HUES6 (cell line): ENCODE data around the gene TRMT44.
"Not testable (repeated sequence)": the region's sequence is repeated elsewhere in the genome, so short reads cannot be mapped to it uniquely, and the experiment has no call there.

ENCODE experiments used
- H3K27ac ChIP-seq: 2 replicates; pipeline ENCODE4 v1.7.0; 2013; ENCODE audit warnings: low read depth, mild to moderate bottlenecking, low read length, inconsistent platforms
- H3K27me3 ChIP-seq: 2 replicates; pipeline ENCODE4 v1.6.1; 2013; ENCODE audit warnings: low read length; ENCODE audit not compliant: control insufficient read depth, insufficient read depth
- H3K36me3 ChIP-seq: 2 replicates; pipeline ENCODE4 v1.6.1; 2013; ENCODE audit warnings: low read length; ENCODE audit not compliant: control insufficient read depth, insufficient read depth
- H3K4me1 ChIP-seq: 2 replicates; pipeline ENCODE4 v1.6.1; 2013; ENCODE audit warnings: low read length; ENCODE audit not compliant: control insufficient read depth, insufficient read depth
- H3K4me3 ChIP-seq: 2 replicates; pipeline ENCODE4 v1.5.1; 2013; ENCODE audit warnings: low read depth, low read length
- H3K9ac ChIP-seq: one replicate; pipeline ENCODE4 v1.6.1; 2013; ENCODE audit warnings: mild to moderate bottlenecking, low read length
- H3K9me3 ChIP-seq: 2 replicates; pipeline ENCODE4 v1.6.1; 2013; ENCODE audit warnings: low read depth, low read length; ENCODE audit not compliant: control insufficient read depth, insufficient read depth

The TRMT44 gene

GRCh38 chr4:8478801-8479744 is 38.5 kb downstream of the TRMT44 start:
- no peaks in the 10 kb centered on the region for H3K9me3 ChIP-seq
- H3K9ac ChIP-seq = no peak overlapping the region
- H3K4me1 ChIP-seq = peaks cover 22% of the 10 kb centered on the region; the same call in 1 of the 2 replicates
- H3K4me3 ChIP-seq = no peak overlapping the region
- peaks cover 22% of the 10 kb centered on the region for H3K36me3 ChIP-seq
- H3K27ac ChIP-seq = no peak overlapping the region
- no peaks in the 10 kb centered on the region for H3K27me3 ChIP-seq

DNA sequence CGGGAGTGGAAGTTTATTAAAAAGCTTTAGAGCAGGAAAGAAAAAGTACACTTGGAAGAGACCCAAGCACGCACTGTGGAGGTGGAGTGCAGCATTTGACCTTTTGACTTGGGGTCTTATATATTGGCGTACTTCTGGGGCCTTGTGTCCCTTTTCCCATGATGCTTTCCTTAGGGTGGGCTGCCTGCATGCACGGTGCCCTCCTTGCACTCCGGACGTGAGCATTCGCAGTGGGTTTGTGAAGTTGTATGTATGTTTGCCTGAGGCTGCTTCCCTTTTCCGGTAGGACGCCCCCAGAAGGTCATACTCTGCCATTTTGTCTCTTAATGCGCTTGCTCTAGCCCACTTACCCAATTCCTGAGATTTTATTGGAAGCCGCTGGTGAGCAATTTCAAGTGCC is 39.6 kb downstream of the TRMT44 start:
- no peak overlapping the region for H3K27ac ChIP-seq

DNA sequence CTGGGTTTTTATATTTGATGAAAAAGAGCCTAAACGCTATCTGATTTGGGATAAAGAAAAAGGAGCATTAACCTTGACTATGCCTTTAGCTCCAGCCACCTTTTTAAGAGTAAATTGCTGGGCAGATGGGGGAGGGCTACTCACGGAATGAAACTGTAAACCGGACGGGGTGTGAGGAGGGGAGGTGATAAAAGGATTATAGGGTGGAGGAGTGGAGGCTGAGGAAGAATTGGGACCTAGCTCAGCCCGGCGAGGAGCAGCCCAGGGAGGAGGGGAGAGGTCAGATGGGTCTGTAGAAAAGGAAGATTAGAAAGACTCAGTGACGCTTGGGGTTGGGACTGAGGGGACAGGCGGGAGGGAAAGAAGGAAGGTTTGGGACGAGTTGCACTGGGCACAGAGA is 46.1 kb downstream of the TRMT44 start:
- H3K9me3 ChIP-seq, H3K9ac ChIP-seq, H3K36me3 ChIP-seq, H3K27me3 ChIP-seq, H3K4me3 ChIP-seq, H3K4me1 ChIP-seq, H3K27ac ChIP-seq: not testable (repeated sequence)

More for the DNA sequence above, 39.6 kb downstream of the TRMT44 start:
- no peaks in the 10 kb centered on the region for H3K9me3 ChIP-seq
- no peaks in the 10 kb centered on the region for H3K27me3 ChIP-seq
- peaks cover 18% of the 10 kb centered on the region for H3K36me3 ChIP-seq
- H3K9ac ChIP-seq = no peak overlapping the region
- peaks cover 22% of the 10 kb centered on the region; the same call in 1 of the 2 replicates for H3K4me1 ChIP-seq
- H3K4me3 ChIP-seq = no peak overlapping the region

GRCh38 chr4:8488791-8489369 is 48.3 kb downstream of the TRMT44 start:
- H3K9ac ChIP-seq = peak overlapping the region; percentile 62
- H3K4me3 ChIP-seq = peak overlapping the region; percentile 21; the same call in 1 of the 2 replicates
- peaks cover 9% of the 10 kb centered on the region for H3K9me3 ChIP-seq
- H3K4me1 ChIP-seq = peaks cover 18% of the 10 kb centered on the region
- peak overlapping the region; percentile 9; the same call in 1 of the 2 replicates for H3K27ac ChIP-seq
- peaks cover 6% of the 10 kb centered on the region for H3K36me3 ChIP-seq
- H3K27me3 ChIP-seq = no peaks in the 10 kb centered on the region

GRCh38 chr4:8491478-8491877 is 50.9 kb downstream of the TRMT44 start:
- H3K9me3 ChIP-seq, H3K36me3 ChIP-seq: not testable (repeated sequence)

DNA sequence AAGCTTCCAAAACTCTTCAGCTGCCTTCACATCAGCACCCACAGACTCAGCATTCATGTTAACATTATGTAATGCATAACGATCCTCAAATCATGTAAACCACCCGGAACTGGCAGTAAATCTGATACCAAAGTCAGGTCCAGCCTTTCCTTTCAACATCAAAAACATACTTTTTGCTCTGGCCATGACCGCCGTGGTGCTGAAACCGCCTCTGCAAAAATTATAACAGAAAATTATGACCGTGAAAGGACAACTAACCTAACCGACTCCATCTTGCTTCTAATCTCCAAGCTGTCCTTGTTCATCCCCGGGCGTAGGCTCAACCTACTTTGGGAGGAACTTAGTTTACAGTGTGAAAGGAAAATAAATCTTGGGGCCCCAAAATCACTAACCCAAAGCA is 51.6 kb downstream of the TRMT44 start:
- Histone ChIP-seq H3K36me3 (peaks cover 6% of the 10 kb centered on the region), H3K27ac (no peak overlapping the region), H3K4me3 (no peak overlapping the region), H3K9ac (no peak overlapping the region), H3K9me3 (peaks cover 12% of the 10 kb centered on the region), H3K27me3 (no peaks in the 10 kb centered on the region), H3K4me1 (peaks cover 26% of the 10 kb centered on the region)

More at GRCh38 chr4:8491478-8491877, 50.9 kb downstream of the TRMT44 start:
- H3K4me3 ChIP-seq, H3K27ac ChIP-seq, H3K9ac ChIP-seq, H3K27me3 ChIP-seq: not testable (repeated sequence)
- peaks cover 26% of the 10 kb centered on the region for H3K4me1 ChIP-seq

- Histone ChIP-seq H3K4me1 (peaks cover 26% of the 10 kb centered on the region), H3K27ac (peak overlapping the region; percentile 32; the same call in 1 of the 2 replicates), H3K9ac (peak overlapping the region; percentile 56), H3K36me3 (peaks cover 6% of the 10 kb centered on the region), H3K9me3 (peaks cover 17% of the 10 kb centered on the region), H3K27me3 (no peaks in the 10 kb centered on the region), H3K4me3 (no peak overlapping the region)
Observed at GRCh38 chr4:8493484-8493883, 52.9 kb downstream of the TRMT44 start.

DNA sequence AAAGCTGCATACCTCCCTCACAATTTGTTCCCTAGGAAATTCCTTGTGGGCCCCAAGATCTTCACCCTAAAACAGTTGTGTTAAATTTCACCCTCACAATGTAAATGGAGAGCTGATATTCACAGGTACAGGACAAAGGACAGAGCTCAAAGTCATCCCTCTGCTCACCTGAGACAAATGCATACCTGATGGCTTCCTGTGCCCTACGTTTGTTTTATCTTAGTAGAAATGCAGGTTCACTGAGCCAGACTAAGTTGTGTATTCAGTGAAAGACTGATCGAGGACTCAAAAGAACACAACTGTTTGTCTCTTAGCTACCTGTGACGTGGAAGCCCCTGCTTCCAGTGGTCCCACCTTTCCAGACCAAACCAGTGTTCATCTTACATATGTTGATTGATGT is 53.6 kb downstream of the TRMT44 start:
- H3K4me1 ChIP-seq = peaks cover 21% of the 10 kb centered on the region
- peak overlapping the region; percentile 32; the same call in 1 of the 2 replicates for H3K27ac ChIP-seq
- no peak overlapping the region for H3K4me3 ChIP-seq
- H3K9me3 ChIP-seq = peaks cover 12% of the 10 kb centered on the region
- H3K9ac ChIP-seq = peak overlapping the region; percentile 56
- H3K36me3 ChIP-seq = peaks cover under 1% of the 10 kb centered on the region; the same call in 1 of the 2 replicates
- no peaks in the 10 kb centered on the region for H3K27me3 ChIP-seq

DNA sequence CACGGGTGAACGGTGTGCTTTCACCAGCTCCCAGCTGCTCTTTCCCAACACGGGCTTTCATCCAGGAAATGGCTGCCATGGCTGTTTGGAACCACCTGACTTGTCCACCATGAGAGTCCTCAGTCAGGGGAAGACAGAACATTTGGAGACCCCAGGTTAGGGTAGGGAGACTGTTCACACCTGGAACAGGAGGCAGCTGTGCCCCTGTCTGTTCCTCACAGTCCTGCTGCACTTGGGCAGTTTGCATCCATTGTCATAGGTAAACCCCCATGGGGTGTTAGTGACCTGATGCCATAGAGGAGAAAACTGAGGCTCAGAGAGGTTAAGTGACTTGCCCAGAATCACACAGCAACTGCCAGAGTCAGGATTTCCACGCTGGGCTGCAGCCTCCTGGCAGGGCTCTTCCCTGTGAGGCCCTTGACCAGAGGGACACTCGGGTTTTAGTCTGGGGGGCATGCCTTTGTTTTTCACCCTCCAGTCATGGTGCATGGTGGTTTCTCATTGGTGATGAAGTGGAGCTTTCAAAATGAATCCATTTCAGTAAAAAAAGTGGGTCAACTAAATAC is 54.5 kb downstream of the TRMT44 start:
- Histone ChIP-seq H3K4me3 (no peak overlapping the region), H3K27me3 (no peaks in the 10 kb centered on the region), H3K36me3 (no peaks in the 10 kb centered on the region), H3K4me1 (peaks cover 21% of the 10 kb centered on the region), H3K27ac (peak overlapping the region; percentile 22; the same call in 1 of the 2 replicates), H3K9me3 (peaks cover 11% of the 10 kb centered on the region), H3K9ac (peak overlapping the region; percentile 46)

DNA sequence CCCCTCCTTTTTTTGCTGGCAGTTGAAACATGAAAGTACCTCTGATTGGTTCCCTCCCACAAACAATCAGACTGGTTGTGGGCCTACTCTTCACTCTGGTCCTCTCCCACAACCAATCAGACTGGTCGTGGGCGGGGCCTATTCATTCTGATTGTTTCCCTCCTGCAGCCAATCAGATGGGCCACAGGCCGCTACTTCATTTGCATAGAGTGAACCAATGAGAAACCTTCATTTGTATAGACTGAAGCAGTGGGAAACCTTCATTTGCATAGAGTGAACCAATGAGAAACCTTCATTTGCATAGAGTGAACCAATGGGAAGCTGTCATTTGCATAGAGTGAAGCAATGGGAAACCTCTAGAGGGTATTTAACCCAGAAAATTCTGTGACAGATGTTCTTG is 55.2 kb downstream of the TRMT44 start:
- H3K9ac ChIP-seq = no peak overlapping the region
- no peak overlapping the region for H3K27ac ChIP-seq
- no peaks in the 10 kb centered on the region for H3K27me3 ChIP-seq

GRCh38 chr4:8497762-8498161 is 57.2 kb downstream of the TRMT44 start:
- H3K4me1 ChIP-seq = peaks cover 19% of the 10 kb centered on the region
- peaks cover 21% of the 10 kb centered on the region for H3K9me3 ChIP-seq
- H3K27me3 ChIP-seq = no peaks in the 10 kb centered on the region
- no peak overlapping the region for H3K9ac ChIP-seq
- no peak overlapping the region for H3K4me3 ChIP-seq
- no peaks in the 10 kb centered on the region for H3K36me3 ChIP-seq
- H3K27ac ChIP-seq = no peak overlapping the region

More for the DNA sequence above, 55.2 kb downstream of the TRMT44 start:
- Histone ChIP-seq H3K4me1 (peaks cover 21% of the 10 kb centered on the region), H3K9me3 (peaks cover 11% of the 10 kb centered on the region), H3K4me3 (no peak overlapping the region), H3K36me3 (no peaks in the 10 kb centered on the region)
